ENCODE data around the gene SLC5A2.

GRCh38 chr16:31504159-31504558, 21.2 kb downstream of the SLC5A2 start:
- no peak for TF ChIP-seq CTCF (IDR thresholded peaks at IDR 0.05)
- no peak for TF ChIP-seq POLR2A (IDR thresholded peaks at IDR 0.05)
